Neural cell (in vitro differentiated cells): ENCODE results near the gene USP3. TPM values are rescaled to one million over a fixed set of nuclear protein-coding genes. Genes with fewer than 3 reads are reported as not detected.

Experiments used
- H2AFZ ChIP-seq: fragments of 200-600, 300-800 bp; sonication (generic), shearing (Covaris generic); 2 replicates; pipeline ENCODE4 v1.6.0; 2014; ENCODE audit warnings: low read depth, mild to moderate bottlenecking, antibody characterized with exemption, low read length, moderate library complexity
- H3F3A ChIP-seq: fragments of 200-600 bp; shearing (Covaris generic); 2 replicates; pipeline ENCODE4 v1.6.1; 2016; ENCODE audit warnings: mild to moderate bottlenecking, moderate library complexity, mixed read lengths, antibody characterized with exemption, low read length; ENCODE audit not compliant: insufficient read depth, poor library complexity, severe bottlenecking
- H3K27ac ChIP-seq: fragments of 200-600, 300-800 bp; sonication (generic), shearing (Covaris generic); 2 replicates; pipeline ENCODE4 v1.5.1; 2014; ENCODE audit warnings: mild to moderate bottlenecking, low read length, moderate library complexity
- H3K27me3 ChIP-seq: fragments of 300-800, 200-600 bp; sonication (generic), shearing (Covaris generic); 2 replicates; pipeline ENCODE4 v1.6.0; 2014; ENCODE audit warnings: mild to moderate bottlenecking, low read depth, low read length, moderate library complexity; ENCODE audit not compliant: insufficient read depth
- H3K36me3 ChIP-seq: fragments of 300-800, 200-600 bp; sonication (generic), shearing (Covaris generic); 2 replicates; pipeline ENCODE4 v1.5.1; 2014; ENCODE audit warnings: mild to moderate bottlenecking, antibody characterized with exemption, low read length, moderate library complexity; ENCODE audit not compliant: insufficient read depth
- H3K4me2 ChIP-seq: fragments of 300-800, 200-600 bp; sonication (generic), shearing (Covaris generic); 2 replicates; pipeline ENCODE4 v1.6.0; 2014; ENCODE audit warnings: mild to moderate bottlenecking, low read length
- H3K4me3 ChIP-seq: fragments of 300-800, 200-600 bp; sonication (generic), shearing (Covaris generic); 2 replicates; pipeline ENCODE4 v1.5.1; 2014; ENCODE audit warnings: mild to moderate bottlenecking, low read length, moderate library complexity
- H3K79me2 ChIP-seq: fragments of 200-600 bp; shearing (Covaris generic); replicated peaks from 2 replicates; pipeline ENCODE4 v1.6.0; 2014; ENCODE audit warnings: mild to moderate bottlenecking, low read length, moderate library complexity; ENCODE audit not compliant: insufficient read depth
- H3K9ac ChIP-seq: fragments of 300-800, 200-600 bp; sonication (generic), shearing (Covaris generic); 2 replicates; pipeline ENCODE4 v1.6.1; 2016; ENCODE audit warnings: mild to moderate bottlenecking, low read length, mixed read lengths
- H3K9me2 ChIP-seq: fragments of 200-600 bp; shearing (Covaris generic); 2 replicates; pipeline ENCODE4 v1.6.1; 2016; ENCODE audit warnings: mild to moderate bottlenecking, low read length, mixed read lengths; ENCODE audit not compliant: insufficient read depth
- H3K9me3 ChIP-seq: fragments of 200-600, 300-800 bp; sonication (generic), shearing (Covaris generic); 2 replicates; pipeline ENCODE4 v1.6.1; 2016; ENCODE audit warnings: mild to moderate bottlenecking, mixed run types, low read length, moderate library complexity, mixed read lengths
- H4K20me1 ChIP-seq: fragments of 200-600 bp; shearing (Covaris generic); 2 replicates; pipeline ENCODE4 v1.6.1; 2016; ENCODE audit warnings: mild to moderate bottlenecking, mixed run types; ENCODE audit not compliant: insufficient read depth
- CTCF ChIP-seq: fragments of 450-650 bp; IDR thresholded peaks from 2 replicates; pipeline ENCODE4 v1.5.1; 2014; ENCODE audit warnings: antibody characterized with exemption, mild to moderate bottlenecking, moderate library complexity; ENCODE audit not compliant: poor library complexity, severe bottlenecking
- EP300 ChIP-seq: fragments of 450-650 bp; conservative IDR thresholded peaks from 2 replicates; pipeline ENCODE4 v1.6.1; 2014; ENCODE audit warnings: antibody characterized with exemption, mild to moderate bottlenecking, moderate library complexity; ENCODE audit not compliant: poor library complexity, severe bottlenecking
- EZH2 ChIP-seq: fragments of 200-600, 300-800 bp; shearing (Covaris generic), sonication (generic); IDR thresholded peaks from 2 replicates; pipeline ENCODE4 v1.6.1; 2014; ENCODE audit warnings: antibody characterized with exemption, low read length, borderline replicate concordance, mild to moderate bottlenecking; ENCODE audit not compliant: insufficient read depth, poor library complexity, severe bottlenecking
- MXI1 ChIP-seq: fragments of 450-650 bp; conservative IDR thresholded peaks from 2 replicates; pipeline ENCODE4 v1.6.1; 2014; ENCODE audit warnings: antibody characterized with exemption, mild to moderate bottlenecking; ENCODE audit not compliant: poor library complexity, severe bottlenecking
- POLR2AphosphoS5 ChIP-seq: IDR thresholded peaks from 2 replicates; pipeline ENCODE4 v1.6.1; 2012
- RAD21 ChIP-seq: fragments of 450-650 bp; conservative IDR thresholded peaks from 2 replicates; pipeline ENCODE4 v1.6.1; 2014; ENCODE audit warnings: antibody characterized with exemption, mild to moderate bottlenecking, moderate library complexity
- REST ChIP-seq: IDR thresholded peaks from 2 replicates; pipeline ENCODE4 v1.6.1; 2012; ENCODE audit warnings: borderline replicate concordance
- SMC3 ChIP-seq: fragments of 450-650 bp; conservative IDR thresholded peaks from 2 replicates; pipeline ENCODE4 v1.6.1; 2014; ENCODE audit warnings: antibody characterized with exemption, mild to moderate bottlenecking, moderate library complexity; ENCODE audit not compliant: poor library complexity
- TAF1 ChIP-seq: IDR thresholded peaks from 2 replicates; pipeline ENCODE4 v1.6.1; 2012; ENCODE audit warnings: low read depth
- polyA plus RNA-seq: library from polyadenylated mRNA; depleted of rRNA; stranded (reverse); fragments of >200 nt; gene quantifications from 2 replicates; pipeline ENCODE4 v1.2.3, GENCODE V29; 2014

Gene USP3
- polyA plus RNA-seq, 1 donor from 2014 or later = 68.0 TPM

GRCh38 chr15:63608989-63609388, 104.6 kb downstream of the USP3 start:
- TF ChIP-seq MXI1 (no peak), EP300 (no peak), CTCF (no peak)
- Histone ChIP-seq H3F3A (no peaks in the 10 kb centered on the region), H3K27ac (no peak overlapping the region), H3K79me2 (no peaks in the 10 kb centered on the region), H3K9ac (no peak overlapping the region), H3K36me3 (peaks cover 8% of the 10 kb centered on the region), H3K27me3 (no peaks in the 10 kb centered on the region), H3K4me2 (no peak overlapping the region), H3K9me3 (no peaks in the 10 kb centered on the region), H2AFZ (no peak overlapping the region), H3K4me3 (no peak overlapping the region), H3K9me2 (no peaks in the 10 kb centered on the region), H4K20me1 (no peaks in the 10 kb centered on the region)

GRCh38 chr15:63609448-63609847, 105.1 kb downstream of the USP3 start:
- no peaks in the 10 kb centered on the region for H3K79me2 ChIP-seq
- TF ChIP-seq CTCF = no peak
- TF ChIP-seq RAD21 = no peak
- TF ChIP-seq POLR2AphosphoS5 = no peak
- no peak for TF ChIP-seq EZH2
- no peak for TF ChIP-seq EP300
- no peak for TF ChIP-seq REST
- TF ChIP-seq TAF1 = no peak
- TF ChIP-seq MXI1 = no peak
- TF ChIP-seq SMC3 = no peak
- no peak overlapping the region for H3K4me2 ChIP-seq
- H3K36me3 ChIP-seq = peaks cover 8% of the 10 kb centered on the region
- H4K20me1 ChIP-seq = no peaks in the 10 kb centered on the region
- H3K27me3 ChIP-seq = no peaks in the 10 kb centered on the region
- H3K27ac ChIP-seq = no peak overlapping the region
- H3K9ac ChIP-seq = no peak overlapping the region
- H3K9me2 ChIP-seq = no peaks in the 10 kb centered on the region
- no peaks in the 10 kb centered on the region for H3F3A ChIP-seq
- H3K9me3 ChIP-seq = no peaks in the 10 kb centered on the region
- H2AFZ ChIP-seq = no peak overlapping the region
- H3K4me3 ChIP-seq = no peak overlapping the region
